Nephron progenitor cell (in vitro differentiated cells): Measurements from ENCODE around the gene RNASE8.

Experiments
- DNase-seq: peaks from one replicate; pipeline ENCODE4 v3.0.0; 2021
- H3K27ac Mint-ChIP-seq: 2 replicates; pipeline ENCODE4 v1.8.0; 2021; ENCODE audit warnings: mild to moderate bottlenecking, moderate library complexity, mixed read lengths
- H3K27me3 Mint-ChIP-seq: 2 replicates; pipeline ENCODE4 v1.8.0; 2021; ENCODE audit warnings: mild to moderate bottlenecking, low read depth, mixed read lengths; ENCODE audit not compliant: poor library complexity
- H3K36me3 Mint-ChIP-seq: 2 replicates; pipeline ENCODE4 v1.8.0; 2021; ENCODE audit warnings: low read depth, mixed read lengths
- H3K4me1 Mint-ChIP-seq: 2 replicates; pipeline ENCODE4 v1.8.0; 2021; ENCODE audit warnings: mixed read lengths
- H3K4me3 Mint-ChIP-seq: 2 replicates; pipeline ENCODE4 v1.8.0; 2021; ENCODE audit warnings: mild to moderate bottlenecking, moderate library complexity, mixed read lengths
- H3K9me3 Mint-ChIP-seq: 2 replicates; pipeline ENCODE4 v1.8.0; 2021; ENCODE audit warnings: mild to moderate bottlenecking, moderate library complexity, mixed read lengths
- CTCF ChIP-seq: fragments of 200-600 bp; sonication (generic); IDR thresholded peaks from 2 replicates; pipeline ENCODE4 v1.5.0; 2021; ENCODE audit warnings: antibody characterized with exemption

The RNASE8 gene

GRCh38 chr14:21048638-21049037, 9.0 kb upstream of the RNASE8 start:
- Mint-ChIP-seq H3K4me3 (no peak overlapping the region), H3K9me3 (no peaks in the 10 kb centered on the region), H3K27me3 (peaks cover 16% of the 10 kb centered on the region), H3K27ac (no peak overlapping the region), H3K36me3 (no peaks in the 10 kb centered on the region), H3K4me1 (peaks cover 20% of the 10 kb centered on the region)
- DNase-seq, result no peak
- TF ChIP-seq CTCF, result no peak

GRCh38 chr14:21049271-21049673, 8.3 kb upstream of the RNASE8 start:
- Mint-ChIP-seq H3K9me3 (no peaks in the 10 kb centered on the region), H3K27me3 (peaks cover 16% of the 10 kb centered on the region), H3K4me3 (no peak overlapping the region), H3K27ac (no peak overlapping the region), H3K4me1 (peaks cover 20% of the 10 kb centered on the region), H3K36me3 (no peaks in the 10 kb centered on the region)
- no peak for DNase-seq
- TF ChIP-seq CTCF, result no peak

GRCh38 chr14:21050597-21050996, 7.0 kb upstream of the RNASE8 start:
- Mint-ChIP-seq H3K27ac (no peak overlapping the region), H3K9me3 (no peaks in the 10 kb centered on the region), H3K36me3 (no peaks in the 10 kb centered on the region), H3K4me3 (no peak overlapping the region), H3K27me3 (peaks cover 9% of the 10 kb centered on the region), H3K4me1 (peaks cover 13% of the 10 kb centered on the region)
- no peak for TF ChIP-seq CTCF
- DNase-seq, result no peak

GRCh38 chr14:21053184-21054122, 4.2 kb upstream of the RNASE8 start:
- Mint-ChIP-seq H3K36me3 (no peaks in the 10 kb centered on the region), H3K27me3 (peaks cover 8% of the 10 kb centered on the region)

GRCh38 chr14:21054123-21054767, 3.4 kb upstream of the RNASE8 start:
- Mint-ChIP-seq H3K4me3 (no peak overlapping the region), H3K36me3 (no peaks in the 10 kb centered on the region), H3K4me1 (peaks cover 32% of the 10 kb centered on the region), H3K27me3 (peaks cover 9% of the 10 kb centered on the region), H3K9me3 (no peaks in the 10 kb centered on the region), H3K27ac (no peak overlapping the region)
- no peak for TF ChIP-seq CTCF
- DNase-seq, result no peak

More at GRCh38 chr14:21053184-21054122, 4.2 kb upstream of the RNASE8 start:
- Mint-ChIP-seq H3K27ac (no peak overlapping the region), H3K9me3 (no peaks in the 10 kb centered on the region), H3K4me3 (no peak overlapping the region), H3K4me1 (peaks cover 26% of the 10 kb centered on the region)
- DNase-seq, result no peak
- TF ChIP-seq CTCF, result no peak
